Embryonic facial prominence (tissue), 1 donor: ENCODE data around the gene HIC1.

Source experiments
- DNase-seq: peaks from one replicate; pipeline ENCODE4 v3.0.0-alpha.2; 2016; ENCODE audit errors: extremely low spot score

Gene HIC1

DNA sequence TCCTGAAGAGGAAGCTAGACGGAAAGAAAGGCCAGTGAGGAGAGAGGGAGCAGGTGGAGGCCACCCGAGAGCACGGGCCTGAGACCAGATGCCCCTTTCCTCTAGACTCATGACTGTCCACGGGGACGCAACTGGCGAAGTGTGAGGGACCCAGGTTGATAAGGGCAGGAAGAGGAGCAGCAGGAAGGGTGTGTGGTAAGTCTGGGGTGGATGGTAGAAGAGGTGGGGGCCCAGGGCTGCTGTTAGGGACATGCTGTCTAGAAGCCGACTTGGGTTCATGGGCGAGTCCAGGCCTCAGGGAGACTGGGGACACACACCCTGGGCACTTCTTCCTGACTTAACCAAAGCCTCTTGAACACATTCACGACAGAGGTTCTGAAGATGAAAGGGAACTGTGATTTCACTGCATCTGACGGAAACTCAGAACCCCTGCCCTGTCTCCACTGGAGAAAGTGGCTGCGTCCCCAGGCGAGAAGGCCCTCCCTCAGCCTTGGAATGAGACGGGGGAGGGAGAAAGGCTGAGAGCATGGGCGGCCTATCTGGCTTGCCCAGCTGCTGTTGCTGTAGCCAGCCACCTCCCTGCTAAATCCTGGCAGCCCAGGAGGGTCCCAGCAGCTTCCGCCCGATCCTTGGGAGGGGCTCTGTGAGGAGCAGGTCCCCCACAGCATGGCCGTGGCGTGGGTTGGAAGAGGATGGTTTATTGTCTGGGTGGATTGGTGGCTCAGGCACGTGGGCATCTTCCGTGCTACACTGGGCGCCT lies 6.0 kb downstream of the HIC1 start:
- DNase-seq, result no peak

- no peak for DNase-seq
Observed at GRCh38 chr17:2061441-2061958, 6.6 kb downstream of the HIC1 start.

- no peak for DNase-seq
Observed at GRCh38 chr17:2062571-2063183, 7.8 kb downstream of the HIC1 start.

- DNase-seq, result no peak
Observed at GRCh38 chr17:2063261-2064146, 8.6 kb downstream of the HIC1 start.

DNA sequence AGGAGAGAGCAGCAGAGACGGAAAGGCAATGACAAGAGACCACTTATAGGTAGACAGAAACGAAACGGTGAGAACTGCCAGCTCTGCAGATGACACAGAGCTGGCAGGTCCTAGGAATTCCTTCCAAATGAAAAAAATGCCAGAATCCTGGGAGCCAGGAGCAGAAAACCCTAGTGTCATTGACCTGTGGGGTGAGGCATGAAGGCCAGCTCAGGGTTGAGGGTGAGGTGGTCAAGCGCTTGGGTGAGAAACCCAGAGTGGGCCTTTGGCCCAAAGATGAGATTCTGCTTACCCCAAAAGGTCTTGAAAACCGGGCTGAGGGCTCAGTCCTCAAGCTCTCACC lies 9.2 kb downstream of the HIC1 start:
- no peak for DNase-seq

GRCh38 chr17:2064520-2064971 lies 9.6 kb downstream of the HIC1 start:
- no peak for DNase-seq

- no peak for DNase-seq
Observed at GRCh38 chr17:2064980-2065785, 10.3 kb downstream of the HIC1 start.

DNA sequence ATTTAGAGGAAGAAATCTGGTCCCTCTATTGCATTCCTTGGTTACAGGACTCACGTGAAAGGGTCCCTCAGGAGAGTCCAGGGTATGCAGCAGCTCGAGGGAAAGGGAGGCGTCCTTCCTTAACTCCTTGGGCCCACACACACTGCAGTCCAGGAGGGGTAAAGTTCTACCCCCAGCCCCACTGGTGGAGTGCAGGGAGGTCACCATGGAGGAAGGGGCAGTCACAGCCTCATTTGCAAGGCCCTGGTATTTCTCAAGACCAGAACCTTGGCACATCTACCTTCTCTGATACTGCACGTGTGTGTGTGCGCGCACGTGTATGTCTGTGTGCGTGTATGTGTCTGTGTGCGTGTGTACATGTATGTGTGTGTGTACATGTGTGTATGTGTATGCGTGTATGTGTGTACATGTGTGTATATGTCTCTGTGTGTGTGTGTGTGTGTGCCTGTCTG lies 11.1 kb downstream of the HIC1 start:
- DNase-seq, result no peak

DNA sequence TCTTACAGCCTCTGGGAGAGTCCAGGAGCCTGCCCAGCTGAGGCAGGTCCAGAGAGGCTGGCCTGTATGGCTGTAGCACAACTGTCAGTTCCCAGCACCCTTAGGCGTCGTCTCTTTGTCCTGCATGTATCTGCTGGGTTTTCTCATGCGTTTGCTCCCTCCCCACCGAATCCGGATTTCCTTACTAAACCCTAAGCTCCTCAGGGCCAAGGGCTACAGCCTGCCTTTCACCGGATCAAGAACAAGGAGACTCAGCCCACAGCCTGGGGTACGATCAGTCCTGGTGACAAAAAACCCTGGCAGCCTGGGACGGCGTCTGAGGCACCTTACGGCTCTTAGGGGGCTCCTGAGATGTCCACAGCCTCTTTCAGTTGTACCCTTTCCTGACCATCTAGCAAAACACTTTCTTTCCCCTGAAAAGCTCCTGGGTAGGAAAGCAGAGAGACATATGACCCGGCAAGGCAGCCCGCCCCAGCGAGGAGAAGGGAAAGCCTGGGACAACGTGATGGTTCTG lies 12.2 kb downstream of the HIC1 start:
- DNase-seq, result no peak

DNA sequence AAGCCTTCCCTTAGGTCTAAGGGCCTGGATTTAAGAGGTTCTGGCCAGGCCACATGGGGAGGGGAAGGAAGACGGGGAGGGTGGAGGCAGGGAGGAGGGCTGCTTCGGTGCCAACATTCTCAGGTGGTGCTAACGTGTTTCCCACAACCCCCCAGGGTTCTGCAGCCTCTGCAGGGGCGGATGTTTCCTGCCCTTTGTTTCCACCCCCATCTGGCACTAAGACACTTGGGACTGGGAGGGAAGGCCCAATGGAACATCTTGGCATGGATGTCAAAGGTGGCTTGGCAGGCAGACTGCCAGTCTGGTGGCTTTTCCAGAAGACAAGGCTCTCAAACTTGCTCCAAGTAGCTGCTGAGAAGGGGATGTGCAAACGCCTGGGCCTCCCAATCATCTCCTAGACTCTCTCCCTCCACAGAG lies 12.7 kb downstream of the HIC1 start:
- no peak for DNase-seq

DNA sequence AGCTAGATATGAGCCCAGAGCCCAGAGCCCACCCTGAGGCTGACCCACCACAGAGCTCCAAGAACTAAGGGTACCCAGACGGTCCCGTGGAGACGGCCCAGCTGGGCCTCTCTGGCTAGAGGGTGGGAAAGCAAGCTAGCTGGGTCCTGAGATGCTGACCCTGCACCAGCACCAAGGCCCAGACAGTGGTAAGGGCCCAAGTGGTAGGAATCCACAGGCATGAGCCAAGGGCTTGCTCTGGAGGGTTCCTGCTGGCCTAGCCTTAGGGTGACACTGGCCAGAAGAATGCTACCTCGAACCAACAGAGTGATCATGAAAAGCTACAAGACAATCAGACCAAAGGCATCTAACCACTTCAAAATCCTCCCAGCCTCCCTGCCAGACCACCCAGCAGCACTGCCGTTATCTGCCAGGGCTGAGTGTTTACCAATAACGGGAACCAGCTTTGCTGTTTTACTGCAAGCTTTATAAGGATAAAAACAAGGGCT lies 13.2 kb downstream of the HIC1 start:
- DNase-seq, result no peak

DNA sequence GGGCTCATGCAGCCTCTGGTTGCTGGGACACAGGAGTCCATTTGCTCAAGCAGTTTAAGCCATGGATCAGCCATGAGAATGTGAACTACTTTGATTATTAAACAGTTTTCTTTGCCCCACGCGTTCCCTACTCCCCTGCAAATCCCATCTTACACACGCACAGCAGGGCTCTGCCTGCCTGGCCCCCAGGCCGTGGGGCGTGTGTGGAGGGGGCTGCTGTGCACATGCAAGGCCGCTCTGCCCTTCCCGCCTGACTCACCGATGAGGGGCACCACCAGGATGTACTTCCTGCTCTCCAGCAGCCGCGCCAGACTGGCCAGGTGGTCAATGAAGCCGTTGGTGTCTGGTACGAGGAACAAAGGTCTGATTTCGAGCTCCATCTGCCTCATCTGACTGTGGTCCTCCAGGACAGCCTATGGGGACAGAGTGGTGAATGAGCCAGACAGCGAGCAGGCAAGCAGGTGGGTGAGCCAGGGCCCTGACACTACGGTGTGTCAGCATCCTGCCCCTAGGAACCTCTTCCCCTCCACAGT lies 13.7 kb downstream of the HIC1 start:
- DNase-seq, result no peak

DNA sequence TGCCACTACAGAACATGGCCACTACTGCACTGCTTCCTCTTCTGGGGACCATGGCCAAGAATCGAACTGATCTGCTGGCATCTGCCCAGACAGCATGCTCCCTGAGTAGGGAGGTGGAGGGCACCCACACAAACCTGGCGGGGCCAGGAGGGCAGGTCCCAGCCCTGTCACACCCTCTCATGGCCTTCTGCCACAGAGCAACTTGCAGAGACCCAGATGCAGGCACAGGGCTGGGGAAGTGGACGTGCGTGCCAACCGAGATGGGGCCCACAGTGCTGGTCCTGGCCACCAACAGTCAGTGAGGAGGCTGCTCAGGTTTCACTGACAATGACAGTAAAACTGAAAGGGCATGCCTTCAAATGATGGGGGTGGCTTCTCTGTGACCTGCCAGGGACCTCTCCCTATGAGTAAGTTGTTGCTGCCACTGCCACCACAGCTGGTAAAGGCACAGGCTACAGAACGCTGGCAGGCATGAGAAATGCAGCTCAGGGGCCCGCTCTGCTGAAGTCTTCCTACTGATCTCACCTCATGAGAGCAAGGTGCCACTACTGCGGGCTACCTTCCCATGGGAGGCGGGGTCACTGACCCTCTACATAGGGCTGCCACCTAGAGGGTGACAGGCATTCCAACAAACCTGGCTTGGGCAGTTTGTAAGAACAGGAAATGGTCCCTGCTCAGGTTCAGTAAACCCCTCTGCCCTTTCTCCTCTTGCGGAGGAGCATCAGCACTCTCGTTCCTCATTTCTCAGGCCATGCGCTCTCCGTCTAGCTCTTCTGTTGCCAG lies 15.5 kb downstream of the HIC1 start:
- no peak for DNase-seq

DNA sequence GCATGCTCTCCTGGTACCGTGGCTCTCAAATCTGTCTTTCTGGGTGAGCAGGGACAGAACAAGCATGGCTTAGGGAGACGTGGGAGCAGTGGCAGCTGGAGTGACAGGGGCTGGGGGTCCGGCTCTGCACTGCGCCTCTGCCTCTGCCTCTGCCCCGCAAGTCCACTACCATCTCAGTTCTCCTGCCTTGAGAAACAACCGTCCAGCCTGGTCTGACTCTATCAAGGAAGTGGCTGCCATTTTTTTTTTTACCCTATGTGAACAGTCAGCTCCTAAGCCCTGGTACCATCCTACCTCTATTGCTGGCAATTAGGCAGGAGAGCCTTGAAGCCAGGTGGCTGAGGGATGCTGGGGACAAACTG lies 16.1 kb downstream of the HIC1 start:
- DNase-seq, result no peak

DNA sequence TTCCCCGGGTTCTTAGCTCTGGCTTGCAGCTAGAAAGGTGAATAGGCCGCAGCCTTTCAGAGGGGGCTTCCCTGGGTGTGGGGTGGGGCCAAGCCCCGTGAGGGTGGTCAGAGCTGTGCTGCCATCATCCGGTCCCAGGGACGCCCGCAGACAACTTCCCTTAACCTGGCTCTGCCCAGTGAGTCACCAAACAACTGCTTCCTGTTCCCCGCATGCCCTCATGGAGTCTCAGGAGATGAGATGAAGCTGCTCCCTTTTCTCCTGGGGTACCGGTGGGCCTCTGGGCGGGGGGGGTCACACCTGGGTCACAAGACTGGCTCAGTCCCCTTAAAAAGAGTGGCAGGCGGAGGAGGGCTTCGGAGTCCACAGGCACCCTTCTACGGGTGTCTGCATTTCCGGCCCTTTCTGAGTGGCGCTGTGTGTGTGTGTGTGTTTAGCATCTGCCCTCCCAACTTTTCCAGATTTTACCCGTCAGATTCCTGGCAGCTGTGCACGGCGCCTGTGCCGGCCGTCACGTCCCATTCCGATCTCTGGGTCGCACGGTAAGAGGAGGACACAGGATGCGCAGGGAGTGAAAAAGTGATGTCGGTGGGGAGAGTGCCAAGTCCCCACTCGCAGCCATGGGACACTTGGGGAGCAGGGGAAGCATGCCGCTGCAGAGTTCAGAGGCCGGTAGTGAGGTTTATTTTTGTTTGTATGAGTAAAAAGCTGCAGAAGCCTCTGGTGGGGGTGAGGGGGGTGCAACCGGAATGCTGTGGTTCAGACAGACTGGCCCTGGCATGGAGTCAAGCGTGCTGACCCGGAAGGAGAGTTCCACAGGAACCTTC lies 16.8 kb downstream of the HIC1 start:
- no peak for DNase-seq

DNA sequence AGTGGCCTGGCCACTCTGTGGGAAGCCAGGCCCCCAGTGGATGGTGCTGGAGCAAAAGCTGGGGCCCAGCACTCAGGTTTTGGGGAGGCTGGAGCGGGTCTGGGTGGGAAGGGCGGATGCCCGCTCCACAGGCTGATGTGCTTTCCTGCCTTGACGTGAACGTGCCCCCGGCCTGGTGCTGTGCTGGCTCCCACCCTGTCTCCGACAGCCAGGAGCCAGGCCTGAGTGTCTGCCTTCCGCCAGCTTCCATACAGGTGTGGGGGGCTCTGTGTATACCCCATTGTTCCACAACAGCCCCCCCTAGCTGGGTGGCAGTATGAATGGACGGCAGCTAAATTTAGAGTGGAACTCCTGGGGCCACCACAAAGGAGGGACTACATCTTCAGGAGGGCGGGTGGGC lies 20.0 kb downstream of the HIC1 start:
- DNase-seq, result no peak

- no peak for DNase-seq
Observed at GRCh38 chr17:2075336-2076086, 20.6 kb downstream of the HIC1 start.
